Measurements from ENCODE around the gene ASPHD2. TPM values are rescaled to one million over a fixed set of nuclear protein-coding genes. Genes with fewer than 3 reads are reported as not detected.
"Not testable (repeated sequence)": the region's sequence is repeated elsewhere in the genome, so short reads cannot be mapped to it uniquely, and the experiment has no call there.

Gene ASPHD2
- total and polyA plus RNA-seq, 3 experiments from 2014 or later, result 4.1 to 14.2 (median 13.1) TPM

DNA sequence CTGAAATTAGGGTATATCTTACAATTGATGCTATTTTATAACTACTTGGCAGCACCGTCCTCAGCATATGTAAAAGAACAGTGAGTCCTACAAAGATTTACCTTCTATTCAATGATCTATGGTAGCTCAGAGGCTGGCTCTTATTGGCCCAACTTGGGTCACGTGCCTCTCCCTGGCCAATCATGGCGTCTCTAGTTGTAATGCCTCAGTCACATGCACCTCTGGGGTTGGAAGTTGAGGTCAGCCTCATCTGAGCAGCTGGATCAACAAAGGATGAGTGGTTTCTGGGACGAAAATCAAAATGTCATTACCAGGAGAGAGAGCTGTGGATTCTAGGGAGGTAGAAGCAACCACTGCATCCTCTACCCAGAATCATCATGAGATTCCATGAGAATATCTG lies 22.9 kb upstream of the ASPHD2 start:
- Mint-ChIP-seq H3K9me3 (no peaks in the 10 kb centered on the region), H3K27ac (no peak overlapping the region), H3K4me3 (no peak overlapping the region), H3K36me3 (no peaks in the 10 kb centered on the region), H3K4me1 (no peaks in the 10 kb centered on the region), H3K27me3 (peaks cover 18 to 35% of the 10 kb centered on the region in 2 donors)
- H3K36me3 ChIP-seq (ENCODE audit: insufficient read depth, low read length), result no peaks in the 10 kb centered on the region
- H3K4me3 ChIP-seq (ENCODE audit: low read length), result no peak overlapping the region
- H3K27ac ChIP-seq (ENCODE audit: low read depth, low read length), result no peak overlapping the region
- no peaks in the 10 kb centered on the region for H3K4me1 ChIP-seq (ENCODE audit: insufficient read depth, low read length)
- POLR2A ChIA-PET, result no interaction called here
- CTCF ChIA-PET, result no interaction called here
- H3K9me3 ChIP-seq (ENCODE audit: low read length), result no peaks in the 10 kb centered on the region
- H3K27me3 ChIP-seq (ENCODE audit: insufficient read depth, low read length, poor library complexity, severe bottlenecking), result no peaks in the 10 kb centered on the region
- no peak for DNase-seq

DNA sequence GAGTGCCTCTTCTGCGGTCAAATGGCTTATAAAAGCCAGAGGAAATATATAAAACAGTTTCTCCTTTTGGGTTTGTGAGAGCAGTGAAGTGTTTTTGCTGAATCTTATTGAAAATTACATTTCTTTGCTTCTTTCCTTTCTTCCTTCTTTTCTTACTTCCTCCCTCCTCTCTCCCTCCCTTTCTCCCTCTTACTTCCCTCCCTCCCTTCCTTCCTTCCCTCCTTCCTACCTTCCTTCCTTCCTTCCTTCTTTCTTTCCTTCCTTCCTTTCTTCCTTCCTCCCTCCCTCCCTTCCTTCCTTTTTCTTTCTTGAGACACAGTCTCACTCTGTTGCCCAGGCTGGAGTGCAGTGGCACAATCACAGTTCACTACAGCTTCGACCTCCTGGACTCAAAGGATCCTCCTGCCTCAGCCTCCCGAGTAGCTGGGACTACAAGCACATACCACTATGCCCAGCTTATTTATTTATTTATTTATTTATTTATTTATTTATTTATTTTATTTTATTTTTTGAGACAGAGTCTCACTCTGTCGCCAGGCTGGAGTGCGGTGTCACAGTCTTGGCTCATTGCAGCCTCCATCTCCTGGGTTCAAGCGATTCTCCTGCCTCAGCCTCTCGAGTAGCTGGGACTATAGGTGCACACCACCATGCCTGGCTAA lies 20.4 kb upstream of the ASPHD2 start:
- H3K36me3 ChIP-seq (ENCODE audit: insufficient read depth, low read length); H3K4me1 ChIP-seq (ENCODE audit: insufficient read depth, low read length); H3K4me1 Mint-ChIP-seq; POLR2A ChIA-PET; H3K27ac Mint-ChIP-seq; H3K27me3 ChIP-seq (ENCODE audit: insufficient read depth, low read length, poor library complexity, severe bottlenecking); H3K4me3 Mint-ChIP-seq; H3K36me3 Mint-ChIP-seq; DNase-seq; H3K9me3 Mint-ChIP-seq; H3K4me3 ChIP-seq (ENCODE audit: low read length); H3K9me3 ChIP-seq (ENCODE audit: low read length); H3K27ac ChIP-seq (ENCODE audit: low read depth, low read length): not testable (repeated sequence)
- H3K27me3 Mint-ChIP-seq, result peaks cover 10 to 27% of the 10 kb centered on the region in 2 donors
- CTCF ChIA-PET, result interaction anchor here (0.6 kb wide), 1 partner anchor 57 kb away, joined by 3 read pairs; no protein-coding TSS in a partner anchor

DNA sequence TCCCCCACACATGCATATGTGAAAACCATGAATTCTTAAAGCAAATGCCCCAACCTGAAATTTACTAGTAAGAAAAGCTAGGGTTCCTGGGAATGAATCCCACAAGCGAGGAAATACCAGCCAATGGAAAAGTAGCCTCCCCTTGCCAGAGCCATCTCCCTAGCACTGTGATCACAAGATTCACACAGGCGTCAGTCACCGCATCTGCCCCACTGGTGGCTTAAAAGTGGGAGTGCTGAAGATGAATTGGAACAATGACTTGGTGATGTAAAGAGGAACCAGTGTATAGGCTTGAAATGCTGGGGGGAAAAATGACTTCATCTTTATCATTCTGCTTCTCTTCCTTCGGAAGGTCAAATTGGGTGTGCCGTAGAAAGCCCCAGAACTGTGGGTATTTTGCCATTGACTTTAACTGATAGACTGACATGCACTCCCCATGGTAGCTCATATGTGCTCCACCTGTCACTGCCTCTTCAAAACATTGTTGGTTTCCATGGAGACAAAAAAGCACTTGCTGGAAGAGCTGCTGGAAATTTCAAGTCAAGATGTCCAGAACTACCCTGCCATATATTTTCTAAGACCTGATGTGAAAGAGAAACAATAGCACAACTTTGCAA lies 19.2 kb upstream of the ASPHD2 start:
- Histone ChIP-seq H3K4me3 (ENCODE audit: low read length) (no peak overlapping the region), H3K4me1 (ENCODE audit: insufficient read depth, low read length) (no peaks in the 10 kb centered on the region), H3K27me3 (ENCODE audit: insufficient read depth, low read length, poor library complexity, severe bottlenecking) (peaks cover 6% of the 10 kb centered on the region), H3K27ac (ENCODE audit: low read depth, low read length) (no peak overlapping the region), H3K9me3 (ENCODE audit: low read length) (no peaks in the 10 kb centered on the region), H3K36me3 (ENCODE audit: insufficient read depth, low read length) (no peaks in the 10 kb centered on the region)
- DNase-seq, result no peak
- Mint-ChIP-seq H3K27me3 (peaks cover 10 to 22% of the 10 kb centered on the region in 2 donors), H3K36me3 (no peaks in the 10 kb centered on the region), H3K4me3 (no peak overlapping the region), H3K4me1 (no peaks in the 10 kb centered on the region), H3K9me3 (no peaks in the 10 kb centered on the region), H3K27ac (no peak overlapping the region)
- CTCF ChIA-PET, result interaction anchor here (0.6 kb wide), 1 partner anchor 58 kb away, joined by 3 read pairs; no protein-coding TSS in a partner anchor
- POLR2A ChIA-PET, result no interaction called here

DNA sequence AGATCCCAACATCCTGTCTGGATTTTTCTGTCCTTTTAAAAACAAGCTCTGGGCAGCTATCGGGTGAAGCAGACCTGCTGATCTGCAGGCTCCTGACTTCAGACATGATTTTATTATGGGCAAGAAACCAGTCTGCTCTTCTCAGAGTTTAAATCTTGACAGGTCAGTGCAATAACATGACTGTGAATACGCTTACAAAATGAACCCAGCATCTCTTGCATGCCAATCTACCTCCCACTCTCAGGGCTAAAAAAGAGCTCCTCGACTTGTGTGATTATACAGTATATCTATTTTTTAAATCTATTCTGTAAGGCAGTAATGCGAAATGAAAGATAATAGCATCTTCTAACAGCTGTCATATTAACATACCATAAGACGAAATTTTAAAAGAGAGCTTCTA lies 18.7 kb upstream of the ASPHD2 start:
- POLR2A ChIA-PET, result no interaction called here
- H3K36me3 ChIP-seq (ENCODE audit: insufficient read depth, low read length), result no peaks in the 10 kb centered on the region
- no peaks in the 10 kb centered on the region for H3K9me3 ChIP-seq (ENCODE audit: low read length)
- H3K27me3 Mint-ChIP-seq, result peaks cover 10 to 17% of the 10 kb centered on the region in 2 donors
- no peaks in the 10 kb centered on the region for H3K36me3 Mint-ChIP-seq
- peaks cover 6% of the 10 kb centered on the region for H3K27me3 ChIP-seq (ENCODE audit: insufficient read depth, low read length, poor library complexity, severe bottlenecking)
- no peak overlapping the region for H3K27ac Mint-ChIP-seq
- H3K4me3 ChIP-seq (ENCODE audit: low read length), result no peak overlapping the region
- CTCF ChIA-PET, result interaction anchor here (0.8 kb wide), 1 partner anchor 51 kb away, joined by 3 read pairs; no protein-coding TSS in a partner anchor
- no peak overlapping the region for H3K4me3 Mint-ChIP-seq
- no peaks in the 10 kb centered on the region for H3K4me1 Mint-ChIP-seq
- H3K4me1 ChIP-seq (ENCODE audit: insufficient read depth, low read length), result no peaks in the 10 kb centered on the region
- no peak overlapping the region for H3K27ac ChIP-seq (ENCODE audit: low read depth, low read length)
- no peaks in the 10 kb centered on the region for H3K9me3 Mint-ChIP-seq
- DNase-seq, result no peak

DNA sequence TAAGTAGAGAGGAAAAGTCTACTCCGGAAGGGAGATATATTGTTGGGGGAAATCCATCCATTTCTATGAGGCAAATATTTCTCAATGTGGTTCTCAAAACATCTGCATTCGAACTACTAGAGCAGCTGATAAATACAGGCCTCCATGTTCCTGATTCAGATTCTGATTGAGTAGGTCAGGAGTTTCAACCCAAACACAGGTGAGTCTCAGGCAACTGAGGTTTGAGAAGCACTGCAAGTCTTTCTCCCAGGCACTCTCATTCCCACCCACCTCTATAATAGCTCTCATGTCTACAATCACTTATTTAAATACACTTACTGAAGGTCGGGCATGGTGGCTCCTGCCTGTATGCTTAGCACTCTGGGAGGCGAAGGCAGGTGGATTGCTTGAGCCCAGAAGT lies 14.7 kb upstream of the ASPHD2 start:
- Histone ChIP-seq H3K36me3 (ENCODE audit: insufficient read depth, low read length) (no peaks in the 10 kb centered on the region), H3K4me3 (ENCODE audit: low read length) (no peak overlapping the region), H3K9me3 (ENCODE audit: low read length) (no peaks in the 10 kb centered on the region), H3K27me3 (ENCODE audit: insufficient read depth, low read length, poor library complexity, severe bottlenecking) (peaks cover 6% of the 10 kb centered on the region), H3K4me1 (ENCODE audit: insufficient read depth, low read length) (no peaks in the 10 kb centered on the region), H3K27ac (ENCODE audit: low read depth, low read length) (no peak overlapping the region)
- POLR2A ChIA-PET, result interaction anchor here (0.6 kb wide), 1 partner anchor 17 kb away, joined by 3 read pairs; no protein-coding TSS in a partner anchor
- H3K27me3 Mint-ChIP-seq, result peaks cover 6 to 25% of the 10 kb centered on the region in 2 donors
- no peak overlapping the region for H3K27ac Mint-ChIP-seq
- no peaks in the 10 kb centered on the region for H3K9me3 Mint-ChIP-seq
- no peaks in the 10 kb centered on the region for H3K36me3 Mint-ChIP-seq
- H3K4me3 Mint-ChIP-seq, result no peak overlapping the region
- H3K4me1 Mint-ChIP-seq, result no peaks in the 10 kb centered on the region
- CTCF ChIA-PET, result interaction anchor here (1.2 kb wide), 1 partner anchor 16 kb away, joined by 3 read pairs; no protein-coding TSS in a partner anchor
- DNase-seq, result no peak

DNA sequence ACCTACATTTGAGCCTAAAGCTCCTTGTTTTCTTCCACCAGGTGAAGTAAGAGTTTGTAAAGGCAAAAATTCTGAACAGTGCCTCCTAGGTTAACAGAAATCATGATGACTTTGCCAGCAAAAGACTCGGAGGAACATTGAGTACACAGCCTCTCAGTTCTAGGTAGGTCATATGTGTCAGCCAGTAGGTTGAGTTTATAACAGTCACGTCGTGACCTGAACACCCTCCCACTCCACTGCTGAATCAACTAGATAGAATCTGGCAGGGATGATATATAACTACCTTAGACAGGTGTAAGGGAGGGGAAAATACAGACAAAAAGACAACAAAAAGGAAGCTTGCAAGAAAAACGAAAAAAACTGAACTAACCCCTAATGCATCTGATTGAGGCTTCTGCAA lies 12.8 kb upstream of the ASPHD2 start:
- Mint-ChIP-seq H3K9me3 (peaks cover 0 to 3% (median 0%) of the 10 kb centered on the region in 5 donors), H3K4me3 (no peak overlapping the region), H3K4me1 (no peaks in the 10 kb centered on the region), H3K27me3 (peaks cover 6 to 24% of the 10 kb centered on the region in 2 donors), H3K36me3 (no peaks in the 10 kb centered on the region), H3K27ac (no peak overlapping the region)
- no peak overlapping the region for H3K4me3 ChIP-seq (ENCODE audit: low read length)
- no peak for DNase-seq
- ChIA-PET POLR2A (no interaction called here), CTCF (no interaction called here)
- H3K27me3 ChIP-seq (ENCODE audit: insufficient read depth, low read length, poor library complexity, severe bottlenecking), result peaks cover 6% of the 10 kb centered on the region
- no peaks in the 10 kb centered on the region for H3K4me1 ChIP-seq (ENCODE audit: insufficient read depth, low read length)
- H3K9me3 ChIP-seq (ENCODE audit: low read length), result no peaks in the 10 kb centered on the region
- H3K27ac ChIP-seq (ENCODE audit: low read depth, low read length), result no peak overlapping the region
- H3K36me3 ChIP-seq (ENCODE audit: insufficient read depth, low read length), result no peaks in the 10 kb centered on the region

DNA sequence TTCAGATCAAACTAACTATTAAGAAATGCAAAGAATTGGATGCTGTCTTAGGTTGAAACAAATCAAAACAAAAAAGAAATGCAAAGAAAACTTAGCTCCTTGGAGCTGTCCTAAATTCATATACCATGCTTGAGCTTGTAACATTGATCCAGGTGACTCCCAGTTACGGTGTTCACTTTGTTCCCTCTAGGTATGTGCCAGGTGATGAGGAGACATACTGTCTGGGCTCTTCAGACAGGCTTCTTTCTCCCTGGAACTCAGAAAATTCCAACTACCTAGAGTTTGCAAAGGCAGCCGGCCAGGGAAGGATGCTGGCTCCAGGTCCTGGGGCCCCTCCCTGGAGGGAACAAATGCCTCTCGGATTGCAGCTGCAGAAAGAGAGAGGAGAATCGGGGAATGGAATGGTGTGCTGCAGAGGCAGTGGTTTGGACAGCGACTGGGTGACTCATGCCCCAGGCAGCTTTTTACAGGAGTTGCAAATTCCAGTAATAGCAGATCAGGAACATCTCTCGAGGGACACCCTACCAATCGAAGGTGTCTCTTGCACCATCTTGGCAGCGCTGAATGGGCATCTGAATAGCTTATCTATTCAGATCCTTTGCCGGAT lies 12.3 kb upstream of the ASPHD2 start:
- Histone ChIP-seq H3K4me3 (ENCODE audit: low read length) (no peak overlapping the region), H3K27ac (ENCODE audit: low read depth, low read length) (no peak overlapping the region), H3K9me3 (ENCODE audit: low read length) (no peaks in the 10 kb centered on the region), H3K27me3 (ENCODE audit: insufficient read depth, low read length, poor library complexity, severe bottlenecking) (peaks cover 6% of the 10 kb centered on the region), H3K36me3 (ENCODE audit: insufficient read depth, low read length) (no peaks in the 10 kb centered on the region), H3K4me1 (ENCODE audit: insufficient read depth, low read length) (no peaks in the 10 kb centered on the region)
- peaks cover 9 to 28% of the 10 kb centered on the region in 2 donors for H3K27me3 Mint-ChIP-seq
- peaks cover 0 to 3% (median 0%) of the 10 kb centered on the region in 5 donors for H3K9me3 Mint-ChIP-seq
- no peak for DNase-seq
- H3K36me3 Mint-ChIP-seq, result no peaks in the 10 kb centered on the region
- ChIA-PET POLR2A (no interaction called here), CTCF (no interaction called here)
- H3K27ac Mint-ChIP-seq, result no peak overlapping the region
- H3K4me1 Mint-ChIP-seq, result no peaks in the 10 kb centered on the region
- no peak overlapping the region for H3K4me3 Mint-ChIP-seq

DNA sequence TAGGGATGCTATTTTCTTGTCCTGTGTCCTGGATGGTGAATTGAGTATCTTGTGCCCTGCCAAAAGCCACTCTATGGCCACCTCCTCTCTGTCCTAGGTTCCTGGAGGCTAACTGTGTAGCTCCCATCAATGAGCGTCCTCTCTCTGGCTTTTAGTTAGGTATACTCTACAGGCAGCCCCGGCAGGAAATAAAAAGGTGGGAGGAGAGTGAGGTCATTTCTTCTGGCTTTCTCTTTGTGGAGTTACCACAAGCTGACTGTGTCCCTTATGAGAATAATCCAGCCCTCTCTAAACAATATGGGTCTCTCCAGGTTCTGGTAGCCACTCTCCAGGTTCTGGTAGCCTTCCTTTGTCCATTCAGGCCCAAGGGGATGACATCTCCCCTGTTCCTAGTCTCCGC lies 11.7 kb upstream of the ASPHD2 start:
- no peaks in the 10 kb centered on the region for H3K9me3 ChIP-seq (ENCODE audit: low read length)
- Mint-ChIP-seq H3K4me3 (no peak overlapping the region), H3K36me3 (peaks cover 0 to under 1% (median 0%) of the 10 kb centered on the region in 3 donors), H3K9me3 (peaks cover 0 to 5% (median under 1%) of the 10 kb centered on the region in 5 donors), H3K27ac (no peak overlapping the region), H3K4me1 (no peaks in the 10 kb centered on the region), H3K27me3 (peaks cover 12 to 30% of the 10 kb centered on the region in 2 donors)
- H3K27me3 ChIP-seq (ENCODE audit: insufficient read depth, low read length, poor library complexity, severe bottlenecking), result no peaks in the 10 kb centered on the region
- H3K4me1 ChIP-seq (ENCODE audit: insufficient read depth, low read length), result no peaks in the 10 kb centered on the region
- ChIA-PET CTCF (no interaction called here), POLR2A (no interaction called here)
- no peak for DNase-seq
- no peaks in the 10 kb centered on the region for H3K36me3 ChIP-seq (ENCODE audit: insufficient read depth, low read length)
- H3K27ac ChIP-seq (ENCODE audit: low read depth, low read length), result no peak overlapping the region
- no peak overlapping the region for H3K4me3 ChIP-seq (ENCODE audit: low read length)

Measured in CD8-positive, alpha-beta memory T cell (primary cell).